MCF 10A (cell line): ENCODE results near the gene ARHGAP42. TPM values are rescaled to one million over a fixed set of nuclear protein-coding genes. Genes with fewer than 3 reads are reported as not detected.

ENCODE experiments used
- BruUV-seq: library from RNA; stranded (reverse); fragments of 400-500 nt; replicated peaks from 2 replicates; lab custom pipeline; 2021; lab: Mats Ljungman, UMichigan
- CTCF ChIA-PET: fragments of 300-600 bp; sonication (Branson Sonifier 250); formaldehyde crosslinking; extraction: SDS; loops from one replicate; lab custom pipeline; 2021; ENCODE audit warnings: antibody characterized with exemption, inconsistent platforms; lab: Yijun Ruan, JAX
- POLR2A ChIA-PET: fragments of 300-600, 350-650 bp; sonication (Branson Sonifier 250); formaldehyde crosslinking; extraction: SDS; loops from one replicate; lab custom pipeline; 2020; ENCODE audit warnings: antibody characterized with exemption, inconsistent platforms; lab: Yijun Ruan, JAX
- DNase-seq: peaks from one replicate; pipeline ENCODE4 v3.0.0-alpha.2; 2018; ENCODE audit not compliant: unreplicated experiment
- H3K27ac Mint-ChIP-seq: one replicate; pipeline ENCODE4 v1.8.0; 2022; ENCODE audit warnings: mild to moderate bottlenecking, low read depth, mixed read lengths; ENCODE audit not compliant: unreplicated experiment
- H3K27me3 Mint-ChIP-seq: one replicate; pipeline ENCODE4 v1.8.0; 2022; ENCODE audit warnings: mixed read lengths; ENCODE audit not compliant: insufficient read depth, unreplicated experiment
- H3K36me3 Mint-ChIP-seq: one replicate; pipeline ENCODE4 v1.8.0; 2022; ENCODE audit warnings: mild to moderate bottlenecking, moderate library complexity, mixed read lengths; ENCODE audit not compliant: insufficient read depth, unreplicated experiment
- H3K4me1 Mint-ChIP-seq: one replicate; pipeline ENCODE4 v1.8.0; 2022; ENCODE audit warnings: mixed read lengths; ENCODE audit not compliant: insufficient read depth, unreplicated experiment
- H3K4me3 Mint-ChIP-seq: one replicate; pipeline ENCODE4 v1.8.0; 2022; ENCODE audit warnings: mild to moderate bottlenecking, moderate library complexity, mixed read lengths; ENCODE audit not compliant: unreplicated experiment
- H3K9me3 Mint-ChIP-seq: one replicate; pipeline ENCODE4 v1.8.0; 2022; ENCODE audit warnings: mixed read lengths; ENCODE audit not compliant: unreplicated experiment
- intact Hi-C: fragments of 100-400 bp; cut with micrococcal nuclease; formaldehyde crosslinking; loops from 2 replicates; pipeline ENCODE4 v1.14.1; 2022
- total RNA-seq: library from RNA; stranded (reverse); gene quantifications from 2 replicates; pipeline ENCODE4 v1.2.3, GENCODE V29; 2022
- TF ChIP-seq, protein P1 (sequence below): fragments of 200-600 bp; IDR thresholded peaks from one replicate; pipeline ENCODE4 v1.8.0; 2022; ENCODE audit warnings: antibody characterized with exemption, mild to moderate bottlenecking; ENCODE audit not compliant: unreplicated experiment

Gene ARHGAP42
- total RNA-seq, 1 experiment from 2014 or later: 2.5 TPM

DNA sequence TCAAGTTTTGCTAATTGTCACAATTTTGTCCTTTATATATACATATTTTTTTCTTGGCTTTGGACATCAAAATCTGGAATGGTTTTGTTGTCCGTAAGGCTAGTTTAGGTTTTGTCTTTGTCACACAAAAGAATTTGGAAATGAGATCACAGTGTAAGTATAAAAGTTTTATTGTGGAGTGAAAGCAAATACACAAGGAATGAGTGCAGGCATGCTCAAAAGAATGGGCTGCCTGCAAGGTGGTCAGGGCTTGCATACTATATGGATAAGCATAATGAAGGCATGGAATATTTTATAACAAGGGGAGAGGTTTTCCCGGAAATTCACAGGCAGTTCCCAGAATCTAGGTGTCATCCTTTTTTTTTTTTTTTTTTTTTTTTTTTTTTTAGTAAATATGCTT is 150.2 kb downstream of the ARHGAP42 start:
- H3K9me3 Mint-ChIP-seq: no peaks in the 10 kb centered on the region
- no TSS peak for BruUV-seq
- TF ChIP-seq, protein P1, sequence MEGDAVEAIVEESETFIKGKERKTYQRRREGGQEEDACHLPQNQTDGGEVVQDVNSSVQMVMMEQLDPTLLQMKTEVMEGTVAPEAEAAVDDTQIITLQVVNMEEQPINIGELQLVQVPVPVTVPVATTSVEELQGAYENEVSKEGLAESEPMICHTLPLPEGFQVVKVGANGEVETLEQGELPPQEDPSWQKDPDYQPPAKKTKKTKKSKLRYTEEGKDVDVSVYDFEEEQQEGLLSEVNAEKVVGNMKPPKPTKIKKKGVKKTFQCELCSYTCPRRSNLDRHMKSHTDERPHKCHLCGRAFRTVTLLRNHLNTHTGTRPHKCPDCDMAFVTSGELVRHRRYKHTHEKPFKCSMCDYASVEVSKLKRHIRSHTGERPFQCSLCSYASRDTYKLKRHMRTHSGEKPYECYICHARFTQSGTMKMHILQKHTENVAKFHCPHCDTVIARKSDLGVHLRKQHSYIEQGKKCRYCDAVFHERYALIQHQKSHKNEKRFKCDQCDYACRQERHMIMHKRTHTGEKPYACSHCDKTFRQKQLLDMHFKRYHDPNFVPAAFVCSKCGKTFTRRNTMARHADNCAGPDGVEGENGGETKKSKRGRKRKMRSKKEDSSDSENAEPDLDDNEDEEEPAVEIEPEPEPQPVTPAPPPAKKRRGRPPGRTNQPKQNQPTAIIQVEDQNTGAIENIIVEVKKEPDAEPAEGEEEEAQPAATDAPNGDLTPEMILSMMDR: no peak
- no peaks in the 10 kb centered on the region for H3K36me3 Mint-ChIP-seq
- DNase-seq: no peak
- no peaks in the 10 kb centered on the region for H3K4me1 Mint-ChIP-seq
- H3K27me3 Mint-ChIP-seq: no peaks in the 10 kb centered on the region
- intact Hi-C loops: no loop called here
- H3K4me3 Mint-ChIP-seq: no peak overlapping the region
- ChIA-PET CTCF (no interaction called here), POLR2A (no interaction called here)
- no peak overlapping the region for H3K27ac Mint-ChIP-seq

DNA sequence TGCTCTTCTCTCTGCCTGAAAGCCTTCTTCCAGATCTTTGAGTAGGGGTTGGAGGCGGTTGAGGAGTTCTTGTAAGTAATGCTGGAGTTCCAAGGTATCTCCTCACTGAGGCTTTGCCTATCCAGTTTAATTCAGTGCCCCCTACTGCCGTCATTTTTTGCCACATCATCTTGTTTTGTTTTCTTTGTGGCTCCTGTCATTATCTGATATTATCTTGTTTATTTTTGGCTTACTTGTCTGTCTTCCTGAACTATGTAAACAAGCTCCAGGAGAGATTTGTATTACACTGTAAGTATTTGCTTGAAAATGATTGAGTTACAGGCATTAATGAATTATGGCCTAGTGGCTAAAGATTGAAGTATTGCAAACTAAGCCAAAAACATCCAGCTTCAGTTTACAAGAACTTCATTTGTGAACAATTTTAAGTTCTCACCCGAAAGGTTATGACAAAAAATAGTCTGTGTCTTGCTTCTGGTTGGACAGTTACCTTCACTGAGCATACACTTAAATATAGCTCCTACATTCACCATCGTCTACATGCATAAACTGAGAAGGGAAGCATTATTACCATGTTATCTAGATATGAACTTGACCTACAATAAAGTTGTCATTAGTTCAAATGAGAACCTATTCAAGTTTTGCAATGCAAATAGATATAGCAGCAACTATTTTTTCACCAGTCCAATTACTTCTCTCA is 154.8 kb downstream of the ARHGAP42 start:
- H3K36me3 Mint-ChIP-seq: no peaks in the 10 kb centered on the region
- POLR2A ChIA-PET: no interaction called here
- no peak for DNase-seq
- H3K27ac Mint-ChIP-seq: no peak overlapping the region
- no TSS peak for BruUV-seq
- CTCF ChIA-PET: interaction anchor here (0.9 to 1.0 kb wide), 2 partner anchors 154 to 159 kb away, joined by 3 to 5 read pairs; no protein-coding TSS in a partner anchor
- H3K9me3 Mint-ChIP-seq: no peaks in the 10 kb centered on the region
- TF ChIP-seq, protein P1: no peak
- intact Hi-C loops: no loop called here
- H3K27me3 Mint-ChIP-seq: no peaks in the 10 kb centered on the region
- H3K4me1 Mint-ChIP-seq: no peaks in the 10 kb centered on the region
- H3K4me3 Mint-ChIP-seq: no peak overlapping the region

DNA sequence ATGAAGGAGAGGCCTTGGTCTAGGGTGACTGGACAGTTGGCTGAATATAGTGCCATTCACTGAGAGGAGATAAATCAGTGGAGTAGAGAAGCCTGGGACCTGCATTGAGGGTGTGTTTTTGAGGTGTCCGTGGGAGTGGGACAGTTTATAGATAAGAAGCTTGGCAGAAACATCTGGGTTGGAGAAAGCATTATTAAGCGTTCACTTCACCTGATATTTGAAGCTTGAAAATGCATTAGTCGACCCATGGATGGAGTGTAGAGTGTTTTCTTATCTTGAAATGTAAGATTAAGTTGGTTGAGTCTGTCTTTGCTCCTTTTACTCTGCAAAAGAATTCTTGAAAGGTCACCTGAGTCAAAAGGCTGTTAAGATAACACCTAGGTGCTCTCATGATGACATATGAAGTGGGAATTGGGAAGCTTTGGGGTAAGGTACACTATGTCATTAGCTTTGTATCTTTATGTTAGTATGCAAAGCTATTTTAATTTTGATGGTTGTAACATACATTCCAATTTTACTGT is 160.7 kb downstream of the ARHGAP42 start:
- TF ChIP-seq, protein P1: no peak
- no TSS peak for BruUV-seq
- ChIA-PET CTCF (interaction anchor here (0.6 to 7.0 kb wide), 6 partner anchors 160 to 1810 kb away, joined by 3 to 55 read pairs (median 4); no protein-coding TSS in a partner anchor), POLR2A (no interaction called here)
- Mint-ChIP-seq H3K36me3 (no peaks in the 10 kb centered on the region), H3K4me1 (no peaks in the 10 kb centered on the region), H3K4me3 (no peak overlapping the region), H3K9me3 (no peaks in the 10 kb centered on the region), H3K27ac (no peak overlapping the region), H3K27me3 (no peaks in the 10 kb centered on the region)
- DNase-seq: no peak
- intact Hi-C loops: no loop called here

DNA sequence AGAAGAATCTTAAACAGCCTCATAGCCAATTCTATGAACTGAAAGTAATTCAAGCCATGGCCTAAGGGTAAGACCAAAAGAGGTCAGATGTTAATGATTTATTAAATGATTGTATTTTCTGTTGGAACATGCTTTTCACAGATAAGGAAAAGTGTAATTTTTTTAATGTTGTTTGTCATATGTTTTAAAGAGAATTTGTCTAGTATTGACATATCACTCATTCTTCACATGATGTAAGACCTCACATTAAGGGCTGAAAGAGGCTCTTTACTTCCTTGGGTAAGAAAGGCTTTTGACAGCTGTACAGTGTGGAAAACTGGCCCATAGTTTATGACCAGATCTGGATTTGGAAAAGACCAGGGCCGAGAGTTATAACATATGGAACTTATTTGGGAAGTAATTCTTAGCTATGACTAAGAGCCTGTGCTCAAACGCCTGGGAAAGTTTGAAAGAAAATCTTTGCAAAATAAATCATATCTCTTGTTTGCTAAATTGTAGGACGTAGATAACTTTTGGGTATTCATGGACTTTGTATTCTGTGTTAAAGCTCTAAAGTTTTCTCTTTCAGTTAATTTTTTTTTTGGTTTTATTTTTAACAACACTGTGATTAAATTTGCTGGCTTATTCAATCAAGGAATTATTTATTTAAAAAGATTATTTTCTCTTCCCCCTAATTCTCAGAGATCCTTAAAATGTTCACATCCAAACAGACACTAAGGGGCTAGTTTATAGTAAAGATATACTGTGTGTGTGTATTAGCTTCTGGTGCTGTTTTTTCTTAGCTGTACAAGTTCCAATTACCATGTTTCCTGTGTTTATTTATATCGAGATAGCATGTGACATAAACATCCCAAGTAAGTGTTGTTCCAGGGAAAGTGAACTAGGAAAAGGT is 162.2 kb downstream of the ARHGAP42 start:
- H3K4me3 Mint-ChIP-seq: no peak overlapping the region
- H3K27ac Mint-ChIP-seq: no peak overlapping the region
- H3K9me3 Mint-ChIP-seq: no peaks in the 10 kb centered on the region
- H3K27me3 Mint-ChIP-seq: no peaks in the 10 kb centered on the region
- intact Hi-C loops: no loop called here
- no TSS peak for BruUV-seq
- CTCF ChIA-PET: interaction anchor here (0.7 to 7.0 kb wide), 3 partner anchors 162 to 1011 kb away, joined by 3 to 55 read pairs (median 4); no protein-coding TSS in a partner anchor
- no peaks in the 10 kb centered on the region for H3K36me3 Mint-ChIP-seq
- no peaks in the 10 kb centered on the region for H3K4me1 Mint-ChIP-seq
- POLR2A ChIA-PET: interaction anchor here (0.5 kb wide), 1 partner anchor 354 kb away, joined by 3 read pairs; no protein-coding TSS in a partner anchor
- TF ChIP-seq, protein P1: no peak
- DNase-seq: no peak
